NB4 (cell line): ENCODE data around the gene C5.

Experiments used
- DNase-seq: peaks from one replicate; pipeline ENCODE4 v3.0.0; 2010; ENCODE audit warnings: low read depth
- H3K4me3 ChIP-seq: one replicate; pipeline ENCODE4 v1.5.1; 2011; ENCODE audit warnings: mild to moderate bottlenecking, low read depth, low read length, moderate library complexity
- MYC ChIP-seq: IDR thresholded peaks from 2 replicates; pipeline ENCODE4 v1.6.1; 2011; ENCODE audit warnings: low read depth, low read length
- POLR2A ChIP-seq: IDR thresholded peaks from 2 replicates; pipeline ENCODE4 v1.6.1; 2011; ENCODE audit warnings: mild to moderate bottlenecking; ENCODE audit not compliant: insufficient read length; ENCODE audit errors: extremely low read depth
- TF ChIP-seq, protein P1 (sequence below): IDR thresholded peaks from one replicate; pipeline ENCODE4 v1.5.1; 2012; ENCODE audit warnings: low read depth, low read length
- TF ChIP-seq, protein P2 (sequence below): IDR thresholded peaks from 2 replicates; pipeline ENCODE4 v1.6.1; 2011; ENCODE audit warnings: low read depth, low read length

The C5 gene

DNA sequence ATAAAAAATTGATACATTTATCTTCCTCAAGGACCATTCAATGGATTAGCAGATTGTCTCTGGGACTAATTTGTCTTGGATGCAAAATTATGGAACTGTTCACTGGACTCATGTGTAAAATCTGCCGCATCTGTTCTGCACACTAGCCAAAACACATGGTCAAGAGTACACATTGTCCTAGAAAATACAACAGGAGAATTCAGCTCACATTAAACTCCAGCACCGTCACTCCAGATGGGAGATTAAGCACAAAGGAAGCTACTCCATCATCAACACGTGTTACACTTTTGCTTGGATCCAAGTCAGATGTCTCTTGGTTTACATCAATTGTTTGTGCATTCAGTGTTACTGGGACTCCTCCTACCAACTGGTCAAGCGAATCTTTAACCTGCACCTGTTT is 28.8 kb downstream of the C5 start:
- DNase-seq: no peak
- no peak overlapping the region for H3K4me3 ChIP-seq
- TF ChIP-seq POLR2A (no peak), MYC (no peak)
- TF ChIP-seq, protein P1, sequence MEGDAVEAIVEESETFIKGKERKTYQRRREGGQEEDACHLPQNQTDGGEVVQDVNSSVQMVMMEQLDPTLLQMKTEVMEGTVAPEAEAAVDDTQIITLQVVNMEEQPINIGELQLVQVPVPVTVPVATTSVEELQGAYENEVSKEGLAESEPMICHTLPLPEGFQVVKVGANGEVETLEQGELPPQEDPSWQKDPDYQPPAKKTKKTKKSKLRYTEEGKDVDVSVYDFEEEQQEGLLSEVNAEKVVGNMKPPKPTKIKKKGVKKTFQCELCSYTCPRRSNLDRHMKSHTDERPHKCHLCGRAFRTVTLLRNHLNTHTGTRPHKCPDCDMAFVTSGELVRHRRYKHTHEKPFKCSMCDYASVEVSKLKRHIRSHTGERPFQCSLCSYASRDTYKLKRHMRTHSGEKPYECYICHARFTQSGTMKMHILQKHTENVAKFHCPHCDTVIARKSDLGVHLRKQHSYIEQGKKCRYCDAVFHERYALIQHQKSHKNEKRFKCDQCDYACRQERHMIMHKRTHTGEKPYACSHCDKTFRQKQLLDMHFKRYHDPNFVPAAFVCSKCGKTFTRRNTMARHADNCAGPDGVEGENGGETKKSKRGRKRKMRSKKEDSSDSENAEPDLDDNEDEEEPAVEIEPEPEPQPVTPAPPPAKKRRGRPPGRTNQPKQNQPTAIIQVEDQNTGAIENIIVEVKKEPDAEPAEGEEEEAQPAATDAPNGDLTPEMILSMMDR: no peak
- TF ChIP-seq, protein P2, sequence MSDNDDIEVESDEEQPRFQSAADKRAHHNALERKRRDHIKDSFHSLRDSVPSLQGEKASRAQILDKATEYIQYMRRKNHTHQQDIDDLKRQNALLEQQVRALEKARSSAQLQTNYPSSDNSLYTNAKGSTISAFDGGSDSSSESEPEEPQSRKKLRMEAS: no peak

DNA sequence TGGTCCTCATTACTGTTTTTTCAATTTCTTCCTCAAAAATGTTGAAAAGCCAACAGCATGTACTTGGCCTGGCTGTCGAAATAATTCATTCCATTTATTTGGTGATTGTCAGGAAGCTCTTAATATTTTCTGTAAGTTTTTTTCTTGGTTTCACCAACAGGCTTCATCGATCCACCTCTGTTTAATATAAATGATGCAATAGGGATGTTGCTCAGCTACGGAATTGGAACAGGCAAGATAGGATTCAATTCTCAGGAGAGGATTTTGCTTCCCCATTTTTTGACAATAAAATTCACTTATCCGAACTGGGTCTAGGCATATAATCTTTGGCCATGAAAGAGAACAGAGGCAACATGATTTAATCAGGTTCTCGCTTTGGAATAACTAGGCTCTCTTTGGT is 30.8 kb downstream of the C5 start:
- DNase-seq: no peak
- TF ChIP-seq, protein P1: no peak
- TF ChIP-seq POLR2A: no peak
- TF ChIP-seq MYC: no peak
- TF ChIP-seq, protein P2: no peak
- H3K4me3 ChIP-seq: no peak overlapping the region

DNA sequence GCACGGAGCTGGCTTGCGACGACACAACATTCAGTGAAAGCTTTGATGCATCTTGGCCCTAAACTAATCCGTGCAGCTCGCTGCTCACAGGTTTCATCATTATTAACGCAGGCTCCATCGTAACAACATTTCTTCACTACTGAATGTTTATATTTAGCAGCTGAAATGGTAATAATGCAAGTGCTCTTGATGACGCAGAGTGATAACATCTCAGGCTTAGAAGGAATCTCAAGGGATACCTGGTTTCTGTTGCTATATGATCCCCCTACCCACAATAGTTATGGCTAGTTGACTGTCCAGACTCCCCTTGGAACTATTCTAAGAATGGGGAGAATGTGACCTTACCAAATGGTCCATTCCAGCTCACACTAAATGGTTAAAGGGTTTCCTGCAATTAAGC is 36.2 kb downstream of the C5 start:
- TF ChIP-seq MYC (no peak), POLR2A (no peak)
- TF ChIP-seq, protein P1: no peak
- TF ChIP-seq, protein P2: no peak
- no peak overlapping the region for H3K4me3 ChIP-seq
- DNase-seq: no peak

DNA sequence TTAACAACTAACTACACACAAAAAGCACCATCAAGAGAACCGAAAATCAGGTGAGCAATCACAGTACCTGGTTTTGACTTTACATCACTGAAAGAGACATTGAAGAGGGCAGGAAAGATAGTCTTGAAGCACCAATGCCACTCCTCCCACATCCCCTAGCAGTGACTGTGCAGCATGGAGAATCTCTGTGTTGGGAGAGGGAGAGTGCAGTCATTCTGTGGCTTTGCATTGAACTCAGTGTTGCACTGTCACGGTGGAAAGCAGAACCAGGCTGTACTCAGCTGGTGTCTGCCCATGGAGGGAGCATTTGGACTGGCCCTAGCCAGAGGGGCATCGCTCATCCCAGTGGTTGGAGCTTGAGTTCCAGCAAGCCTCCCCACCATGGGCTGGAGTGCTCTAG is 40.4 kb downstream of the C5 start:
- no peak overlapping the region for H3K4me3 ChIP-seq
- no peak for TF ChIP-seq POLR2A
- TF ChIP-seq, protein P1: no peak
- TF ChIP-seq, protein P2: no peak
- peak; percentile 15 for DNase-seq

DNA sequence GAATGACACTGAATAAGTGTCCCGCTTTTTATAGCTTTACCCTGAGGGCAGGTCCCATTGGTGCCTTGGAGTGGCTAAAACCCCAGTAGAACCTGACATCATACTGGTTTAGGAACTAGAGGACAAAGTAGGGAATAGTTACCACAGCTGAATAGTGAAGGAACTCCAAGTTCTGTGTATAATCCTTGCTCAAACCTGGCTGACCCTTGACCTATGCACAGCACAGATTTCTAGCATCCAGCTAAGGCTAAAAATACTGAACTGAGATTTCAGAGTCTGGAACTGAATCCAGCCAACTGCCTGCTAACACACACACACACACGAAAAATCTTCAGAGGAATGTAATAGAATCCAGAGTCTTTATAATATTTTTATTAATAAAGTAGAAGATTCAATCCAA is 50.8 kb downstream of the C5 start:
- TF ChIP-seq, protein P1: no peak
- no peak for TF ChIP-seq POLR2A
- no peak for TF ChIP-seq MYC
- TF ChIP-seq, protein P2: no peak
- no peak for DNase-seq
- no peak overlapping the region for H3K4me3 ChIP-seq

DNA sequence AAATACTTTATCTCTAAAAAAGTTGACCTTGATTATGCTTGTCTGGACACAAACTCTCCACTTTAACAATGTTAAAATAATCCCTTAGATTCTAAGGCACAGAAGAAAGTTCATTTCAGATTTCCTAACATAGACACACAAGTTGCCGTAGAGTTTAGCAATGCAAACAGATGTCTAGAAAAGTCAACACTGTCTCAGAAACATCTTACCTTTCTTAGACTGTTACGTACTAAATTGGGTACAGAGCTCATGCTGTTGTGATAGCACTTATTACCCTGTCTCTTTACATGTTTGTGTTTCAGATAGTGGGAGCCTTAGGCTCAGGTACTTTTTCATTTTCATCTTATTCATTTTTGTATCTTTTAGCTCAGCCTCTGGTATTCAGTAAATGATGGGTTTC is 52.0 kb downstream of the C5 start:
- H3K4me3 ChIP-seq: no peak overlapping the region
- no peak for DNase-seq
- TF ChIP-seq POLR2A (no peak), MYC (no peak)
- TF ChIP-seq, protein P2: no peak
- TF ChIP-seq, protein P1: no peak
